Activated naive CD8-positive, alpha-beta T cell treated with anti-CD3 and anti-CD28 coated beads, Interleukin-2, amount 10 ng/mL, durations not matched to agents 7 days and 5 days (primary cell): Measurements from ENCODE around the gene ATG16L2. TPM values are rescaled to one million over a fixed set of nuclear protein-coding genes. Genes with fewer than 3 reads are reported as not detected.
A peak's percentile ranks its signal among the peaks of the same experiment; 100 is the strongest.

Experiments used
- ATAC-seq: fragments of 150-1000 bp; cut with Tn5 transposase; one replicate; pipeline ENCODE4 v1.10.0; 2021; ENCODE audit warnings: low read depth, moderate library complexity
- POLR2A ChIA-PET: fragments of 350-600 bp; sonication (Branson Sonifier 250); formaldehyde crosslinking; loops from one replicate; lab custom pipeline; 2021; ENCODE audit warnings: antibody characterized with exemption; lab: Charles Lee
- DNase-seq: peaks from one replicate; pipeline ENCODE4 v3.0.0; 2021
- H3K27ac Mint-ChIP-seq: one replicate; pipeline ENCODE4 v1.8.0; 2022; ENCODE audit warnings: mild to moderate bottlenecking, mixed read lengths
- H3K27me3 Mint-ChIP-seq: one replicate; pipeline ENCODE4 v1.8.0; 2022; ENCODE audit warnings: mild to moderate bottlenecking, moderate library complexity, mixed read lengths
- H3K36me3 Mint-ChIP-seq: one replicate; pipeline ENCODE4 v1.8.0; 2021; ENCODE audit warnings: mild to moderate bottlenecking, mixed read lengths
- H3K4me1 Mint-ChIP-seq: one replicate; pipeline ENCODE4 v1.8.0; 2021; ENCODE audit warnings: mixed read lengths
- H3K4me3 Mint-ChIP-seq: one replicate; pipeline ENCODE4 v1.8.0; 2022; ENCODE audit warnings: mild to moderate bottlenecking, moderate library complexity, mixed read lengths
- H3K9me3 Mint-ChIP-seq: one replicate; pipeline ENCODE4 v1.8.0; 2021; ENCODE audit warnings: mixed read lengths
- total RNA-seq, 2 experiments: library from RNA; stranded (reverse); gene quantifications; one replicate each; pipeline ENCODE4 v1.2.3, GENCODE V29; 2021

ATG16L2 gene
- total RNA-seq, 2 experiments from 2014 or later = 159 to 163 TPM

DNA sequence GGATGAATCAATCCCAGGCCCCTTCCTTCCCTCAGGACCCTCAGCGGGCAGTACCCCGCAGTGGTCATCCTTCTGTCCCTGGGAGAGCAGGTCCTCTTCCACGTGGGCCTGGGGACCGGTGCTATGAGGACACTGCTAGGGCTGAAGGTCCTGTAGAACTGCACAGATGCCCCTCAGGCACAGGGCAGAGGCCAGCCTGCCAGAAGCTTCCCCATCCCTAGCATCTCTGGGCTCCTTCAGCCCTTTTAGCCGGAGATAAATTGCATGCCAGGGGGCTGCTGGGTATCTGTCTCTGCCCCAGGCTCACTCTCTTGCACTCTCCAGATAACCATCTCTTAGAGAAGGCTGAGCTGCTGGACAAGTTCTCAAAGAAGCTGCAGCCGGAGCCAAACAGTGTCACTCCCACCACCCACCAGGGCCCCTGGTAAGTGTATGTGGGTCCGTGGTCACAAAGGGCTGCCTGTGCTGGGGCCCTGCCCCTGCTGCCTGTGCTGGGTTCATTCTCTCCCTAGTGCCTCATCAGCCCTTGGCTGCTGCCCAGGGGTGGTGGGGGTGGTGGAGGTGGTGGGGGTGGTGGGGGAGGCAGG is 2.3 kb downstream of the ATG16L2 start:
- Mint-ChIP-seq H3K27me3 (no peaks in the 10 kb centered on the region), H3K36me3 (peaks cover 37% of the 10 kb centered on the region)

DNA sequence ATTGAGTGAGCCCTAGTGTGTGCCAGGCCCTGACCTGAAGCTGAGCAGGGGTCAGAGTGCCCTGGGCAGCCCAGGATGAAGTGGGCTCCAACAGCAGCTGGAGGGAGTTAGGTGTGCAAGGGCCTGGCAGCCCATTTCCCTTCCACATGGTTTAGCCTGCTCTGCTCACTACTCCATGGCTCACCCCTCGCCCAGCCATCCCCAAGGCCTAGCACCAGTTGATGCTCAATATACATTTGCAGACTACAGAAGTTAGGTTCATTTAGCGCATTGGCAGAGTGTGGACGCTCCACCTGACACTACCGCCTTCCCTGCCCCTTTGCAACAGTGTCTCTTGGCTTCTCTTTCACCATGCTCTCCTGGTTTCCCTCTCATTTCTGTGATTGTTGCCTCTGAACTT is 3.8 kb downstream of the ATG16L2 start:
- POLR2A ChIA-PET = no interaction called here
- Mint-ChIP-seq H3K4me3 (no peak overlapping the region), H3K27ac (peak overlapping the region; percentile 64), H3K27me3 (no peaks in the 10 kb centered on the region), H3K4me1 (peaks cover 20% of the 10 kb centered on the region), H3K9me3 (no peaks in the 10 kb centered on the region), H3K36me3 (peaks cover 28% of the 10 kb centered on the region)
- ATAC-seq = no peak
- no peak for DNase-seq

More for the DNA sequence above, 2.3 kb downstream of the ATG16L2 start:
- DNase-seq (no peak), ATAC-seq (no peak)
- H3K9me3 Mint-ChIP-seq = no peaks in the 10 kb centered on the region
- H3K27ac Mint-ChIP-seq = peak overlapping the region; percentile 98
- POLR2A ChIA-PET = interaction anchor here (0.8 to 2.3 kb wide), 8 partner anchors 9 to 474 kb away, joined by 3 to 21 read pairs (median 8); partner anchors contain the start of genes FCHSD2 and STARD10
- peak overlapping the region; percentile 99 for H3K4me3 Mint-ChIP-seq
- peaks cover 32% of the 10 kb centered on the region for H3K4me1 Mint-ChIP-seq

DNA sequence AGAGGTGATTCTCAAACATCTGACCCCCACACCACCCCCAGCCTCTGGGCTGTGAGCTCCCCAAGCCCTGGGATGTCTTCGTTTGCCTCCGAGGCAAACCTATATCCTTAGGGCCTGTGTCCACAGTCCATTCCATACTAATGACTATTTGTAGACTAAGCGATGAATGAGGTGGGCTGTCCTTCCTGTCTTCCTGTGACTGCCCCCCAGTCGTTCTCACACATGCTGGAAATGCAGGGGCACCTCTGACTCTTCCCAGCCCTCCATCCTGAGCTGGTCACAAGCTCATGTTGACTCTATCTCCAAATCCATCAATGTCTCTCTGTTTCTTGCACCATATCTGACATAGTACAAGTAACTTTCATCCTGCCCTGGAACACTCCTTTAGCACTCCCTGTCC is 4.8 kb downstream of the ATG16L2 start:
- H3K36me3 Mint-ChIP-seq = peaks cover 28% of the 10 kb centered on the region
- no peaks in the 10 kb centered on the region for H3K9me3 Mint-ChIP-seq
- no peak overlapping the region for H3K4me3 Mint-ChIP-seq
- DNase-seq = no peak
- POLR2A ChIA-PET = no interaction called here
- H3K27ac Mint-ChIP-seq = no peak overlapping the region
- no peaks in the 10 kb centered on the region for H3K27me3 Mint-ChIP-seq
- peaks cover 17% of the 10 kb centered on the region for H3K4me1 Mint-ChIP-seq
- ATAC-seq = no peak

DNA sequence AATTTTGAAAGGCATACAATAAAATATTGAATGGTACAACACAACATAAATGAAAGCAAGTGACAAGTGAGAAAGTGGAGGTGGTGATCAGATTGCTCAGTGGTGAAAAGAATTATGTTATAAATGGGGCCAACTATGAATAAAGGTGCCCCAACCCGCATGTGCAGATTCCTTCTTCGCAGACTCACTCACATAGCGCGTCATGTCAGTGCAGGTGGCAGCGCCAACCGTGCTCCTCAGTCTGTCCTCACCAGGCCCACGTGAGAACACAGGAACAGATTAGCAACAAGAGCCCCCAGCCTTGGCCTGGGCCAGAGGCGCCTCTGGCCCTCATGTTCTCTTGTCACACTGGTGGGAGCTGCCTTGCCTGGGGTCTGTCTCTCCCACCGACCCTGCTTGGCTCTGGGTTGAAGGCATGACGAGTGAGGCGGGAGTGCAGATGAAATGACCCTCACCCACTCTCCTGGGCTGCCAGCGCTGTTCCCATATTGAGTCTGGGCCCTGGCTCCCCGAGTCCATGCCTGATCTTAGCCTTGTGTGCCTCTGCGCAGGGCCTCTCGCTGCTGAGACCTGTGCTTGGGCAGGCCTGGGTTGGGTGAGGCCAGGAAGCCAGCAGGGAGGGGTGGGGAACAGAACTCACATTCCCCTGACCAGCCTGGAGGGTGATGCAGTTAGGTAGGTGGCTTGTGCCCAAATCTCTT is 6.4 kb downstream of the ATG16L2 start:
- H3K27ac Mint-ChIP-seq = no peak overlapping the region
- no peaks in the 10 kb centered on the region for H3K27me3 Mint-ChIP-seq
- POLR2A ChIA-PET = no interaction called here
- peaks cover 18% of the 10 kb centered on the region for H3K4me1 Mint-ChIP-seq
- DNase-seq = no peak
- H3K9me3 Mint-ChIP-seq = no peaks in the 10 kb centered on the region
- no peak for ATAC-seq
- H3K4me3 Mint-ChIP-seq = no peak overlapping the region
- H3K36me3 Mint-ChIP-seq = peaks cover 30% of the 10 kb centered on the region

DNA sequence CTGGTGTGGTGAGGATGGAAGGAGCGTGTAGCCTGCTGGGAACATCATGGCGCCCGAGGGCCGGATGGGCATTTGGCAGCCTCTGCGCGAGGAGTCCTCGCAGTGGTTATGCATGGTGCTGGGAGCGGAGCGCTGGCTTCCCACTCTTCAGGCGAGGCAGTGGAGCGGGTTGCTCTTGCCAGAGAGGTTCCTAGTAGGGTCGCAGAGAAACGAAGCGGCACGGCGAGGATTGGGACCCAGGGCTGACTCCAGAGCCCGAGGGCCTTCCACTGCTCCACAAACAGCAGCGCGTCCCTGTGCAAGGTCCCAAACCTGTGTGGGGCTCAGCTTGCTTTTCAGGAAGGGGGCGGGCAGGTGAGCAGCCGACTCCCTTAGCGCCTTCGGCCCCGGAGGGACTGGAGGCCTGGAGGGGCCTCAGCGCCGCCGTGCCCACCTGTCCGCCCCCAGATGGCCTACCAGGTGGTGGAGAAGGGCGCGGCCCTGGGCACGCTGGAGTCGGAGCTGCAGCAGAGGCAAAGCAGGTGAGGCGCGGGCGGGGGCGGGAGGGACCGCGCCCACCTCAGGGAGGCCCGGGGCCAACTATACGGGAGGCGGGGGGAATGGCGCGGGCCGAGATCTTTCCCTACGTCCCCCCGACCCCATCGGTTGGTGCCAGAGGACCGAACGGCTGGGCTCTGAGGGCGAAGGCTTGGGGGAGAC is 7.2 kb downstream of the ATG16L2 start:
- no peak for DNase-seq
- no peaks in the 10 kb centered on the region for H3K27me3 Mint-ChIP-seq
- H3K9me3 Mint-ChIP-seq = no peaks in the 10 kb centered on the region
- no peak overlapping the region for H3K27ac Mint-ChIP-seq
- POLR2A ChIA-PET = interaction anchor here (0.9 kb wide), 1 partner anchor 95 kb away, joined by 5 read pairs; no protein-coding TSS in a partner anchor
- peaks cover 30% of the 10 kb centered on the region for H3K36me3 Mint-ChIP-seq
- no peak for ATAC-seq
- no peak overlapping the region for H3K4me3 Mint-ChIP-seq
- peaks cover 14% of the 10 kb centered on the region for H3K4me1 Mint-ChIP-seq

DNA sequence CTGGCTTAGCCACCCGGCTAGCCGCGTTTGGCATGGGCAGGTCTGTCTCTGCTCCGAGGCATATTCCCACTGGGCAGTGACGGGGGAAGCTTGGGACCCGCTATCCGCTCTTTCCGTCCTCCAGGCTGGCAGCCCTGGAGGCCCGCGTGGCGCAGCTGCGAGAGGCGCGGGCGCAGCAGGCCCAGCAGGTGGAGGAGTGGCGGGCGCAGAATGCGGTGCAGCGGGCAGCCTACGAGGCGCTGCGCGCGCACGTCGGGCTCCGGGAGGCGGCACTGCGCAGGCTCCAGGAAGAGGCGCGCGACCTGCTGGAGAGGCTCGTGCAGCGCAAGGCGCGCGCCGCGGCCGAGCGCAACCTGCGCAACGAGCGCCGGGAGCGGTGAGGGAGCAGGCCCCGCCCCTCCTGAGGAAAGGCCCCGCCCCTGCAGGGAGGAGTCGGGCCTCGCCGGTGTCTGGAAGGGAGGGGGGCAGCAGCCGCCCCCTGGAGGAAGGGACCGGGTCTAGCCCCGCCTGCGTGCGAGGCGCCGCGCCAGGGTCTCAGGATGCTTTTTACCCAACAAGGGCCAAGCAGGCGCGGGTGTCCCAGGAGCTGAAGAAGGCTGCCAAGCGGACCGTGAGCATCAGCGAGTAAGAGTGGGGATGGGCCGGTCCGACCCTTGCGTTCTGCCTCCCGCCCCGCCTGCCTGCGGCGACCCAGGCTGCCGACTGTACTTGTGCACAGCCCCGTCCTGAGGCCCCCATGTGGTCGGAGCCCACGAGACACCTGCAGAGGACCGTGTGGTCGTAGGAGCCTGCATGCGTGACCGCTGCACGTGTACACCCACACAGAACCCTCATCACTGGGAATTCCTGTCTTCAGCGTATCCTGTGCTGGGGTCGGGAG is 7.9 kb downstream of the ATG16L2 start:
- Mint-ChIP-seq H3K9me3 (no peaks in the 10 kb centered on the region), H3K27me3 (no peaks in the 10 kb centered on the region), H3K27ac (no peak overlapping the region), H3K4me1 (peaks cover 12% of the 10 kb centered on the region), H3K36me3 (peaks cover 28% of the 10 kb centered on the region), H3K4me3 (no peak overlapping the region)
- DNase-seq (peak; percentile 88), ATAC-seq (peak; percentile 86)
- POLR2A ChIA-PET = interaction anchor here (0.9 to 1.4 kb wide), 3 partner anchors 9 to 96 kb away, joined by 3 to 5 read pairs (median 5); no protein-coding TSS in a partner anchor

DNA sequence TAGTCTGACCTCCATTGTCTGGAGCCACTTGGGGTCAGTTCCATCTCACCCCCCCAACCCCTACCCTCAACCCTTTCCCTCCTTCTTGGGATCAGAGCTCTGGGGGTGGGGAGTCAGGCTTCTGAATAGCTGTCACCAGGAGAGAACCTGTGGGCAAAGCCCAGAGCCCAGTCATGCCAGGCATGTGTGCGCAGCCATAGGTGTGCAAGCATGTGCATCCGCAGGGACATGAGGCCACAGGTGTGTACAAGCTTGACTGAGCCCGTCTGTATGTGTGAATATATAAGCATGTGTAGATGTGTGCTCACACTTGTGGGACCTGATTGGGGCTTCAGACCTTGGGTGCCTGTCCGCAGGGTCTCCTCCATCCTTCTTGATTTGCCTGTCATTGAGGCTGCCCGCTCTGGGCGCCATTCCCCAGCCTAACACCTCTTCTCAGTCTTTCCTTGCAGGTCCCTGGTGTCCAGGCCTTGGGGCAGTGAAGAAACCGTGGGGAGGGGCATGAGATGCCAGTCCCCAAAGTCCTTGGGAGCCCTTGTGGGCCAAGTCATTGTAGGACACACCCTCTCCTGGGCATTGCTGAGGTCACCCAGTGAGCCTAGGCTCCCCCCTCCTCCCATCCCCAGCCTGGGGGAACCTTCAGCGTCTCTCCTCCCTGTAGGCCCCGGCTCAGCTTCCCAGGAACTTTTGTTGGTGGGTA is 9.0 kb downstream of the ATG16L2 start:
- peaks cover 9% of the 10 kb centered on the region for H3K4me1 Mint-ChIP-seq
- H3K36me3 Mint-ChIP-seq = peaks cover 20% of the 10 kb centered on the region
- no peak overlapping the region for H3K4me3 Mint-ChIP-seq
- POLR2A ChIA-PET = interaction anchor here (1.3 to 1.4 kb wide), 2 partner anchors 10 to 12 kb away, joined by 3 to 5 read pairs; no protein-coding TSS in a partner anchor
- H3K9me3 Mint-ChIP-seq = no peaks in the 10 kb centered on the region
- no peaks in the 10 kb centered on the region for H3K27me3 Mint-ChIP-seq
- no peak overlapping the region for H3K27ac Mint-ChIP-seq
- DNase-seq (no peak), ATAC-seq (no peak)

DNA sequence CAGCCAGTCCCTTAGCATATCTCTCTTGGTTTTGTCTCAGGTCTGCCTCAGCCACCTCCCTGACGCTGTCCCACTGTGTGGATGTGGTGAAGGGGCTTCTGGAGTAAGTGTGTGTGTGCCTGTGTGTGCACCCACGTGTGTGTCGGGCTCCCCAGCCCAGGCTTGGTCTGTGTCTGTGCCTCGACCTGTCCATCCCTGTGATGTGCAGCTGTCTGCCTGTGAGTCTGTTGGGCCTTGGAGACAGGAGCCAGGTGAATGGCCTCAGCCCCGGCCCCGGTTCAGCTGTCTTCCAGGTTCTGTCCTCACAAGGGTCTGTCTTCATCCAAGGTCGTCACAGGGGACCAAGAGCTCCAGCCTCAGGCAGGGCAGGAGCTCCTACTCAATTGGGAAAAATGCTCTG is 9.8 kb downstream of the ATG16L2 start:
- Mint-ChIP-seq H3K27ac (no peak overlapping the region), H3K4me1 (peaks cover 7% of the 10 kb centered on the region), H3K27me3 (no peaks in the 10 kb centered on the region), H3K36me3 (peaks cover 16% of the 10 kb centered on the region), H3K4me3 (no peak overlapping the region), H3K9me3 (no peaks in the 10 kb centered on the region)
- POLR2A ChIA-PET = no interaction called here
- DNase-seq = no peak
- no peak for ATAC-seq

DNA sequence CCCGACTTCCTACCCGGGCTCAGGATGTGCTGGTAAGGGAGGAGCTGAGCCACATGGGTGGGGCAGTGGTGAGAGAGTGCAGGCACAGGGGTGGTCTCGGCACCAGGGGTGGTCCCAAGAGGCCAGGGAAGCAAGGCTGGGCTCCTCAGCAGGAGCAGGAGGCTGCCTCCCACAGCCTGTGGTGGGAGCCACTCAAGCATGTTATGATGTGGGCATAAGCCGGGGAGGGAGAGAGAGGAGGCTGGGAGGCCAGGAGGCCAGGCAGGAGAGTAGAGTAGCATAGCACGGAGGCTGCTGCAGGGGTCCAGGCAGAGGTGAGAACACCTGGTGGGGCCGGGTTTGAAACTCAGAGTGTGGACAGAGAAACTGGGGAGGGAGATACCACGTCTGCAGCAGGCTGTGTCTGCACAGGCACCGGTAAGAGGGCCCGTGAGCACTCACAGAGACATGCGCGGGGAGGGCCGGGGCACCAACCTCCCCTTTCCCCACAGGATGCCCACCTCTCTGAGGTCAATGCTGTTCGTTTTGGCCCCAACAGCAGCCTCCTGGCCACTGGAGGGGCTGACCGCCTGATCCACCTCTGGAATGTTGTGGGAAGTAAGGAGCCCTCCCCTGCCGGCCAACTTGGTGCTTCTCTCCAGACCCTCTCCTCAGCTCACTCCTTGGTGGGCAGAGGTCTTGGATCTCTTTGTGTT is 10.7 kb downstream of the ATG16L2 start:
- POLR2A ChIA-PET = interaction anchor here (1.0 to 1.4 kb wide), 2 partner anchors 9 to 10 kb away, joined by 3 to 4 read pairs; partner anchors contain the start of gene ATG16L2
- Mint-ChIP-seq H3K27me3 (no peaks in the 10 kb centered on the region), H3K9me3 (no peaks in the 10 kb centered on the region), H3K4me1 (peaks cover 4% of the 10 kb centered on the region), H3K27ac (peak overlapping the region; percentile 30), H3K36me3 (peaks cover 16% of the 10 kb centered on the region), H3K4me3 (no peak overlapping the region)
- DNase-seq = no peak
- no peak for ATAC-seq

DNA sequence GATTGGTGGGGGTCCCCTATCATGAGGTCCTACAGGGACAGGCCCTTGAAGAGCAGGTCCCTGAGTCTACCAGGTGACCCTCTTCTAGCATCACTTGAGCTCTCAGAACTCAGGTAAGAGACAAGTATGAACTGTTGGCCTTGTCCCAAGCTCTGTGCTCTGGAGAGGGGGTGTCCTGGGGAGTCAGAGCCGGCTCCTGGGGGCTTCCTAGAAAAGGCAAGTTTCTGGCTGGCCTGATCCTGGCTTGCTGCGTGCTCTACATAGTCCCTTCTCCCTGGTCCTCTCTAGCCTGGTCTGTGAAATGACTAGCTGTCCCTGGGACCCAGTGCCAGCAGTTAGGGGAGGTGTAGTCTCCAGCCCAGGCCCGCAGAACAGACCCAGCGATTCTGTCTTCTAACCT is 11.4 kb downstream of the ATG16L2 start:
- no peak overlapping the region for H3K4me3 Mint-ChIP-seq
- no peak overlapping the region for H3K27ac Mint-ChIP-seq
- POLR2A ChIA-PET = interaction anchor here (1.0 to 1.4 kb wide), 3 partner anchors 10 to 12 kb away, joined by 3 to 4 read pairs (median 4); partner anchors contain the start of gene ATG16L2
- ATAC-seq = no peak
- peaks cover 4% of the 10 kb centered on the region for H3K4me1 Mint-ChIP-seq
- no peaks in the 10 kb centered on the region for H3K9me3 Mint-ChIP-seq
- no peak for DNase-seq
- H3K36me3 Mint-ChIP-seq = peaks cover 16% of the 10 kb centered on the region
- H3K27me3 Mint-ChIP-seq = no peaks in the 10 kb centered on the region

DNA sequence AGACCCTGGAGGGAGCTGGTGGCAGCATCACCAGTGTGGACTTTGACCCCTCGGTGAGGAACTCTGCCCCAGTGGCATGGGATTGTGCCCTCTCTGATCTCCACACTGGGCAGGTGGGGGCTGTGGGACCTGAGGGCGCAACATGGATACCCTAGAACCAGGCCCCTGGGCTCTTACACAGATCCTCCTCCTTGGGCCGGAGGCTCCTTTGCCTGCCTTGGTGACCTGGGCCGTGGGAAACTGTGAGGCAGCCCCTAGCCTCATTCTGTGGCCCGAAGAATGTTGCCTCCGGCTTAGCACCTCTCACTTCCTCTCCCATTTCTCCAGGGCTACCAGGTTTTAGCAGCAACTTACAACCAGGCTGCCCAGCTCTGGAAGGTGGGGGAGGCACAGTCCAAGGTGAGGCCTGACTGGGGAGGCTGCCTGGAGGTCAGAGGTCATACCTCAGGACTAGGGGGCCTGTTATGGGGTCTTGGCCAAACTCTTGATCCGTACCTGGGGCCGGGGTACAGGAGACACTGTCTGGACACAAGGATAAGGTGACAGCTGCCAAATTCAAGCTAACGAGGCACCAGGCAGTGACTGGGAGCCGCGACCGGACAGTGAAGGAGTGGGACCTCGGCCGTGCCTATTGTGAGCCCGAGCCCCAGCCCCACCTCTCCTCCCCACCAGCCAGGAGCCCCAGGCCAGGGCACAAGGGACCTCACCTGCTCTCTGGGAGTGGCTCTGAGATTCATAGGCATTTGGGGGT is 12.2 kb downstream of the ATG16L2 start:
- no peak for ATAC-seq
- POLR2A ChIA-PET = interaction anchor here (1.0 to 1.1 kb wide), 2 partner anchors 10 to 13 kb away, joined by 3 to 4 read pairs; no protein-coding TSS in a partner anchor
- no peak overlapping the region for H3K27ac Mint-ChIP-seq
- DNase-seq = no peak
- H3K4me3 Mint-ChIP-seq = no peak overlapping the region
- H3K4me1 Mint-ChIP-seq = peaks cover 4% of the 10 kb centered on the region
- H3K9me3 Mint-ChIP-seq = no peaks in the 10 kb centered on the region
- H3K36me3 Mint-ChIP-seq = peaks cover 18% of the 10 kb centered on the region
- no peaks in the 10 kb centered on the region for H3K27me3 Mint-ChIP-seq
